GM18870 (cell line): ENCODE data around the gene KANSL1.

Source experiments
- ATAC-seq: cut with Tn5 transposase; IDR thresholded peaks from one replicate; pipeline ENCODE4 v1.9.1; 2021; ENCODE audit warnings: moderate library complexity; ENCODE audit not compliant: unreplicated experiment

The KANSL1 gene

DNA sequence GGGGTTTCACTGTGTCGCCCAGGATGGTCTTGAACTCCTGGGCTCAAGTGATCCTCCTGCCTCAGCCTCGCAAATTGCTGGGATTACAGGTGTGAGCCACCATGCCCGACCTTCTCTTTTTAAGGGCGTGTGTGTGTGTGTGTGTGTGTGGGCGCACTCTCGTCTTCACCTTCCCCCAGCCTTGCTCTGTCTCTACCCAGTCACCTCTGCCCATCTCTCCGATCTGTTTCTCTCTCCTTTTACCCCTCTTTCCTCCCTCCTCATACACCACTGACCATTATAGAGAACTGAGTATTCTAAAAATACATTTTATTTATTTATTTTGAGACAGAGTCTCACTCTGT is 190.3 kb downstream of the KANSL1 start:
- ATAC-seq = no peak

DNA sequence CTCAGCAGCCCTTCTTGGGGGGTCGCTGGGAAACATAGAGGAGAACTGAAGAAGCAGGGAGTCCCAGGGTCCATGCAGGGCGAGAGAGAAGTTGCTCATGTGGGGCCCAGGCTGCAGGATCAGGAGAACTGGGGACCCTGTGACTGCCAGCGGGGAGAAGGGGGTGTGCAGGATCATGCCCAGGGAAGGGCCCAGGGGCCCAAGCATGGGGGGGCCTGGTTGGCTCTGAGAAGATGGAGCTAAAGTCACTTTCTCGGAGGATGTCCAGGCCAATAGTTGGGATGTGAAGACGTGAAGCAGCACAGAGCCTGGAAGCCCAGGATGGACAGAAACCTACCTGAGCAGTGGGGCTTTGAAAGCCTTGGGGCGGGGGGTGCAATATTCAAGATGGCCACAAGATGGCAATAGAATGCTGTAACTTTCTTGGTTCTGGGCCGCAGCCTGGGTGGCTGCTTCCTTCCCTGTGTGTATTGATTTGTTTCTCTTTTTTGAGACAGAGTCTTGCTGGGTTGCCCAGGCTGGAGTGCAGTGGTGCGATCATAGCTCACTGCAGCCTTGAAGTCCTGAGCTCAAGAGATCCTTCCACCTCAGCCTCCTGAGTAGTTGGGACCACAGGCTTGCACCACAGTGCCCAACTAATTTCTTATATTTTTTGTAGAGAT is 190.8 kb downstream of the KANSL1 start:
- no peak for ATAC-seq

DNA sequence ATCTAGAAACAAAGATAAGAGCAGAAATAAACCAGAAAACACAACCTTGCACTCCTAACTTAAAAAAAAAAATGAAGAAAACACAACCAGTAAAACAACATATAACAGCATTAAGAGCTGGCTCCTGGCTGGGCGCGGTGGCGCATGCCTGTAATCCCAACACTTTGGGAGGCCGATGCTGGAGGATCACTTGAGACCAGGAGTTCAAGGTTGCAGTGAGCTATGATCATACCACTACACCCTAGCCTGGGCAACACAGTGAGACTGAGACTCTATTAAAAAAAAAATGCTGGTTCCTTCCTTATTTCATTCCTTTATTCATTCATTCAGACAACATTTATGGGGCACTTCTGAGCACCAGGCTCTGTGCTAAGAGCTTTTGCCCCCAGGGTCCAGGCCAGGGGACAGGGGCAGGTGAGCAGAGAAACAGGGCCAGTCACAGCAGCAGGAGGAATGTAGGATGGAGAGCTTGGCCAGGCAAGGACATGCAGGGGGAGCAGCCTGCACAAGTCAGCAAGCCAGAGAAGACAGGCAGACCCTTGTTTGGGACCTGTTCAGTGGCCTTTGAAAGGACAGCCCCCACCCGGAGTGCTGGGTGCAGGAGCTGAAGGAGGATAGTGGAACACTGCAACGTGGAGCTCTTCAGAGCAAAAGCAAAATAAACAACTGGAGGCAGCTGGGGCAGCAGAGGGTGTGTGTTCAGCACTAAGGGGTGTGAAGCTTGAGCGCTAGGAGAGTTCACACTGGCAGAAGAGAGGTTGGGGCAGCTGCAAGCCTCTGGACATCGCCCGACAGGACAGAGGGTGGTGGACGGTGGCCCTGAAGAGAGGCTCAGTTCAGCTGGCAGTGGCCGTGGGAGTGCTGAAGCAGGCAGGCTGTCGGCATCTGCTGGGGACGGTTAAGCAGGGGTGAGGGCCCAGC is 191.6 kb downstream of the KANSL1 start:
- ATAC-seq = no peak

DNA sequence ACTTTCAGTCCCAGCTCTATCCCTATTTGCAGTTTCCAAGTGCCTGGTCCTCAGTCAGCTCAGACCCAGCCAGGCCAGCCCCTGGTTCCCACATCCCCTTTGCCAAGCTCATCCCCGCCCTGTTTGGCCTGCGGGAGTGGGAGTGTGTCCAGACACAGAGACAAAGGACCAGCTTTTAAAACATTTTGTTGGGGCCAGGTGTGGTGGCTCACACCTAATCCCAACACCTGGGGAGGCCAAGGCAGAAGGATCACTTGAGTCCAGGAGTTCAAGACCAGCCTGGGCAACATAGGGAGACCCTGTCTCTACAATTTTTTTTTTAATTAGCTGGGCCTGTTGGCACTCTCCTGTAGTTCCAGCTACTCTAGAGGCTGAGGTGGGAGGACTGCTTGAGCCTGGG is 192.5 kb downstream of the KANSL1 start:
- no peak for ATAC-seq

DNA sequence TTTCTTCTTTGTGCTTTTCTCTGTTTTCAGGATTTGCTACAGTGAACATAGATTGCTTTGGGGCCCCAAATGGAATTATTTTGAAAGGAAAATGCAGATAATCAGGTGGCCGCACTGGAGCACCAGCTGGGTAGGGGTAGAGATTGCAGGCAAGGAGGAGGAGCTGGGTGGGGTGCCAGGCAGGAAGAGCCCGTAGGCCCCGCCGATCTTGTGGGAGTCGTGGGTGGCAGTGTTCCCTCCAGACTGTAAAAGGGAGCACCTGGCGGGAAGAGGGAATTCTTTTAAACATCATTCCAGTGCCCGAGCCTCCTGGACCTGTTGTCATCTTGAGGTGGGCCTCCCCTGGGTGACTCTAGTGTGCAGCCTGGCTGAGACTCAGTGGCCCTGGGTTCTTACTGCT is 192.9 kb downstream of the KANSL1 start:
- ATAC-seq = no peak

DNA sequence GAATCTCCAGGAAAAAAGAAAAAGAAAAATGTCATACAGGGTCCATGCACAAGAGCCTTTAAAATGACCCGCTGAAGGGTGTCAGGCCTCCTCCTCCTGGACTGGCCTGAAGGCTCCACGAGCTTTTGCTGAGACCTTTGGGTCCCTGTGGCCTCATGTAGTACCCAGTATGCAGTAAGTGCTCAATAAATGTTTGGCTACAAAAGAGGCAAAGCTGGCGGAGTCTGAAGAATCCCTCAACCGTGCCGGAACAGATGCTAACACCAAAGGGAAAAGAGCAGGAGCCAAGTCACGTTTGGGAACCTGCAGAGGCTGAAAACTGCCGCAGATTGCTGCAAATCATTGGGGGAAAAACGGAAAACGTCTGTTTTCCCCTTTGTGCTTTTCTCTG is 193.3 kb downstream of the KANSL1 start:
- no peak for ATAC-seq

DNA sequence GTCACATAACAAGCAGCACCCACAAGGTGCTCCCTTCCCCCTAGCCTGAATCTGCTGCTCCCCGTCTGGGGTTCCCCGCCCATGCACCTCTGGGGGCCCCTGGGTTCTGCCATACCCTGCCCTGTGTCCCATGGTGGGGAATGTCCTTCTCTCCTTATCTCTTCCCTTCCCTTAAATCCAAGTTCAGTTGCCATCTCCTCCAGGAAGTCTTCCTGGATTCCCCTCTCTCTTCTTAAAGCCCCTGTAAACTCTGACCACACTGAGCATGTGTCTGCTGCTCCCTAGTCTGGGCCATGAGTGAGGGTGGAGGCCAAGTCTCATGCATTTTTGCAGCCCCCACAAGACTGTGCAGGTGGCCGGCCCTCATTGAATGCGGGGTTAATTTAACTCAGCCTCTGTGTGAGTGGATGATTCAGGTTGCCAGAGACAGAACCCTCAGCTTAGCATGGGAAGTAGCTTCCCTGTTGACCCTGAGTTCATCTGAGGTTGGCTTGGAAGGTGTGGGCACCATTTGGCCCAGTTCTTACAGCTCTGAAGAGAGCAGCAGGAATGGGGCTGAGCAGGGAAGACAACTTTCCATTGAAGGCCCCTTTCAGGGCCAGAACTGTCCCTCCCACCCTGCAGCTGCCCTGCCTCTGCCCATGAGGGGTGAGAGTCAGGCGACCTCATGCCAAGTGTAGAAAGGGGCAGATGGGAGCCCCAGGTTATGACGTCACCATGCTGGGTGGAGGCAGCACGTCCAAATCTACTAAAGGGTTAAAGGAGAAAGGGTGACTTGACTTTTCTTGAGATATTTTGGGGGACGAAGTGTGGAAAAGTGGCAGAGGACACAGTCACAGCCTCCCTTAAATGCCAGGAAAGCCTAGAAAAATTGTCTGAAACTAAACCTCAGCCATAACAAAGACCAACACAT is 194.0 kb downstream of the KANSL1 start, which contains the start of gene STH:
STH (plus strand) TSS at position 264 of the 913 bp plus-strand sequence; CDS start at position 294, 30 bp downstream.
- no peak for ATAC-seq

DNA sequence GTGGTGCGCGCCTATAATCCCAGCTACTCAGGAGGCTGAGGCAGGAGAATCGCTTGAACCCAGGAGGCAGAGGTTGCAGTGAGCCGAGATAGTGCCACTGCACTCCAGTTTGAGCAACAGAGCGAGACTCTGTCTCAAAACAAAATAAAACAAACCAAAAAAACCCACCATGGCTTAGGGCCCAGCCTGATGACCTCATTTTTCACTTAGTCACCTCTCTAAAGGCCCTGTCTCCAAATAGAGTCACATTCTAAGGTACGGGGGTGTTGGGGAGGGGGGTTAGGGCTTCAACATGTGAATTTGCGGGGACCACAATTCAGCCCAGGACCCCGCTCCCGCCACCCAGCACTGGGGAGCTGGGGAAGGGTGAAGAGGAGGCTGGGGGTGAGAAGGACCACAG is 195.6 kb downstream of the KANSL1 start:
- no peak for ATAC-seq

DNA sequence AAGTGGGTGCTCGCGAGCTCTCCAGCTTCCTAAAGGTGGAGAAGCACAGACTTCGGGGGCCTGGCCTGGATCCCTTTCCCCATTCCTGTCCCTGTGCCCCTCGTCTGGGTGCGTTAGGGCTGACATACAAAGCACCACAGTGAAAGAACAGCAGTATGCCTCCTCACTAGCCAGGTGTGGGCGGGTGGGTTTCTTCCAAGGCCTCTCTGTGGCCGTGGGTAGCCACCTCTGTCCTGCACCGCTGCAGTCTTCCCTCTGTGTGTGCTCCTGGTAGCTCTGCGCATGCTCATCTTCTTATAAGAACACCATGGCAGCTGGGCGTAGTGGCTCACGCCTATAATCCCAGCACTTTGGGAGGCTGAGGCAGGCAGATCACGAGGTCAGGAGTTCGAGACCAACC is 196.1 kb downstream of the KANSL1 start:
- no peak for ATAC-seq

DNA sequence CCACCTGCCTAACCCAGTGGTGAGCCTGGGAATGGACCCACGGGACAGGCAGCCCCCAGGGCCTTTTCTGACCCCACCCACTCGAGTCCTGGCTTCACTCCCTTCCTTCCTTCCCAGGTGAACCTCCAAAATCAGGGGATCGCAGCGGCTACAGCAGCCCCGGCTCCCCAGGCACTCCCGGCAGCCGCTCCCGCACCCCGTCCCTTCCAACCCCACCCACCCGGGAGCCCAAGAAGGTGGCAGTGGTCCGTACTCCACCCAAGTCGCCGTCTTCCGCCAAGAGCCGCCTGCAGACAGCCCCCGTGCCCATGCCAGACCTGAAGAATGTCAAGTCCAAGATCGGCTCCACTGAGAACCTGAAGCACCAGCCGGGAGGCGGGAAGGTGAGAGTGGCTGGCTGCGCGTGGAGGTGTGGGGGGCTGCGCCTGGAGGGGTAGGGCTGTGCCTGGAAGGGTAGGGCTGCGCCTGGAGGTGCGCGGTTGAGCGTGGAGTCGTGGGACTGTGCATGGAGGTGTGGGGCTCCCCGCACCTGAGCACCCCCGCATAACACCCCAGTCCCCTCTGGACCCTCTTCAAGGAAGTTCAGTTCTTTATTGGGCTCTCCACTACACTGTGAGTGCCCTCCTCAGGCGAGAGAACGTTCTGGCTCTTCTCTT is 196.8 kb downstream of the KANSL1 start:
- no peak for ATAC-seq

DNA sequence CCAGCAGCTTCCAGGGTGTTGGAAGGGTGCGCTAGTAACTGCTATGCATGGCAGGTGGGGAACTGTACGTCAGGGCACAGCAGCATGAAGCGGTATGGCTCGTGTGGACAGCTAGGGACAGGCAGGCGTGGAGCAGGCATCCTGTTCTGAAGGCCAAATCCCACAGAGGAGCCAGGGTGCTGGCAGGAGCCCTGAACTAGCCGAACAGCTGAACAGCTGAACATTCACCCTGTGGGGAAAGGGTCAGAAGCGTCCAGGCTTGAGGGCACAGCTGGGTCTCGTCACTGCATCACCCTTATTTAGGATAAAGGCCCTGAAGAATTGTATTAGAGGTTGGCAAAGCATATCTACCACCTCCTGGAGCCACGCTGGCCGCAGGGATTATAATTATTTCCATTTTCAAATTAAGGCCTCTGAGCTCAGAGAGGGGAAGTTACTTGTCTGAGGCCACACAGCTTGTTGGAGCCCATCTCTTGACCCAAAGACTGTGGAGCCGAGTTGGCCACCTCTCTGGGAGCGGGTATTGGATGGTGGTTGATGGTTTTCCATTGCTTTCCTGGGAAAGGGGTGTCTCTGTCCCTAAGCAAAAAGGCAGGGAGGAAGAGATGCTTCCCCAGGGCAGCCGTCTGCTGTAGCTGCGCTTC is 197.5 kb downstream of the KANSL1 start:
- ATAC-seq = no peak

DNA sequence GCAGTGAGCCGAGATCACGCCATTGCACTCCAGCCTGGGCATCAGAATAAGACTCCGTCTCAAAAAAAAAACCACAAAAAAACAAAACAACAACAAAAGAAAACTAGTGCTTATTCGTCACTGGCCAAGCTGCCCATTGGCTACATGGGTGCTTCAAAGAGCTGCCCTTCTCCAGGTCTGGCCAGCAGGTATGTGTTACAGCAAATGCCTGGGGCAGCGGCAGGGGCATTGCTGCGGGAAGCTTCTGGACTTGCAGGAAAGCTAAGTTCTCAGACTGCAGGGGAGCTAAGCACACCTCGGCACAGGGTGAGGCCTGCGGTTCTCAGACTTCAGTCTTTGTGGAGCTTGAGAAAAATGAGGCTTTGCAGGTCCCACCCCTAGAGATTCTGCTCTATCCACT is 198.2 kb downstream of the KANSL1 start:
- no peak for ATAC-seq

DNA sequence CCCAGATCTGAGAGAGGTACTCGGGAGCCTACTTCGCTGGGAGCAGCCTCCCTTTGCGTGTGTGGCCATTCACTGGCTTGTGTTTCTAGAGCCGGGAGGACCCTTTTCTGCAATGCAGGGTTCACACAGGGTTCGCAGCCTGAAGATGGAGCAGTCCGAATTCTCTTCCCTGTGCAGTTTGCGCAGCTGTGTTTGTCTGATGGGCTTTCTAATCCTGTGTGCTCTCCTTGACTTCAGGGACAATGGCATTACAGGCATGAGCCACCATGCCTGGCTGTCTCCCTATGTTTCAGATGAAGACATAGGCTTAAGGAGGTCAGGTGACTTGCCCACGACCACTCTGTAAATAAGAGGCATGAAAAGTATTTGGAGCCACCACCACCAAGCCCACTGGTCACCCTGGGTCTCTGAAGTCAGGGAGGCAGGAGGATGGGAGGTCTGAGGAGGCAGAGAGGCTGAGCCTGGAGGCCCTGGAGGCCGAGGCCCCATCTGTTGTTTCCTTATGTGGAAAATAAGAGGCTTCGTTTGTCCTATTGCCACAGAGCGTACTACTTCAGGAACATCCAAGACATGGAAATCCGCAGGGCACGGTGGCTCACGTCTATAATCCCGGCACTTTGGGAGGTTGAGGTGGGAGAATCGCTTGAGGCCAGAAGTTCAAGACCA is 199.1 kb downstream of the KANSL1 start:
- ATAC-seq = no peak

DNA sequence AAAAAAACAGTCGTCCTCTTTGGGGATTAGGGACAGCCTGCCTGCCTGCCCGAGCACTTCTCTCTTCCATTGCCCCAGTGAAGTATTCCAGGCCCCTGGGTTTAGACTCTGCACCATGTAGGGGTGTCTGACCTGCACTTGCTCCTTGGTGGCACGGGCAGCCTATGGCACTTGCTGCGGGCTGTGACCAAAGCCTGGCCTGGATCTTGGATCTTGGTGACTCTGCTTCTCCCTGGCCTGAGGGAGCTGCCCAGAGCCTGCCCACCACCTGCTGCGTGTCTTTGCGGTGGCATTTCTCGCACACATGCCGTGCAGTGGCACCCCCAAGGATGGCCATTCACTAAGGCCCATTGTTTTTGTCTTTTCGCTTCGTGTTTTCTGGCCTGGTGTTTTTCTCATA is 200.3 kb downstream of the KANSL1 start:
- ATAC-seq = no peak

DNA sequence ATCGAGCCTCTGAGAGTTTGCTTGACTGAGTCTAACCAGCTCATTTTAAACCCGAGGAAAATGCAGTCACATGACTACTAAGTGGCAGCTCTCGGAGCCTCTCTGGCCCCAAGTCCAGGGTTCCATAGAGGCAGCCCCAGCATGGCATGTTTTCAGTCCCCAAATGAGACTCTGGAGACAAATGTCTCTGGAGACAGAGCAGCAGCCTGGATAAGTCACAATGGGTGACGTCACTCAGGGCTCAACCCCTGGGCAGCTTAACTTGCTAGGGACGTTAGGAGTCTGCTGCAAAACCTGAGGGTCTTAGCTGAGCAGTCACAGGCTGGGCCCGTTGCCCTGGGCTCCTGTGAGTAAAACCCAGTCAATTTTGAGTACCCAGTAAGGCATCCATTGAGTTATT is 201.1 kb downstream of the KANSL1 start:
- no peak for ATAC-seq

DNA sequence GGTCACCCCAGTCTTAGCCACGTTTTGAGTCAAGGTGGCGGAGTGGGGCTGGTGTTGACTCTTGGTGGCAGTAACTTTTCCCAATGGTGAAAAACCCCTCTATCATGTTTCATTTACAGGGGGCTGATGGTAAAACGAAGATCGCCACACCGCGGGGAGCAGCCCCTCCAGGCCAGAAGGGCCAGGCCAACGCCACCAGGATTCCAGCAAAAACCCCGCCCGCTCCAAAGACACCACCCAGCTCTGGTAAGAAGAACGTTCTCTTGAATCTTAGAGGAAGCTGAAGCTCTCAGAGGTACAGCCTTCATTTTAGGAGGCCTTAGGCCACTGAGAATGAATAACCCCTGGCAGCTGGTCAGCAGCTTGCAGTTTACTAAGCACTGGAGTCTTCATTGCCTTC is 201.9 kb downstream of the KANSL1 start:
- no peak for ATAC-seq

DNA sequence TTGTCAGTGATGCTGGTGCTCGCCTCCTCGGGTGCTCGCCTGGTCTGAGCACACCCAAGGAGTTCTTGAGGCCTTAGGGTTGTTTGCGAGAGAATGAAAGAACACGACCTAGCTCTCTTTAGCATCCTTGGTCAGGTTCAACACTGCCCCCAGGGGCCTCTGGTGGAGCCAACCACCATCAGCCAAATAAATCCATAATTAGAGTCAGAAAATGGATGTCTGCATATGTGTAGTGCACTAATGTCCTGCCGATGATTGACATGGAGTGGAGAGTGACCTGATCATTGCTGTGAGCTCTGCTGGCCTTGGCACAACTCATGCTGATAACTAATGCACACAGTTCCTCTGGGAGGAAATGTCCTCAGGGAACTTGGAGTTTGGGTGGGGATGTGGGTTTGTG is 202.3 kb downstream of the KANSL1 start:
- ATAC-seq = no peak

DNA sequence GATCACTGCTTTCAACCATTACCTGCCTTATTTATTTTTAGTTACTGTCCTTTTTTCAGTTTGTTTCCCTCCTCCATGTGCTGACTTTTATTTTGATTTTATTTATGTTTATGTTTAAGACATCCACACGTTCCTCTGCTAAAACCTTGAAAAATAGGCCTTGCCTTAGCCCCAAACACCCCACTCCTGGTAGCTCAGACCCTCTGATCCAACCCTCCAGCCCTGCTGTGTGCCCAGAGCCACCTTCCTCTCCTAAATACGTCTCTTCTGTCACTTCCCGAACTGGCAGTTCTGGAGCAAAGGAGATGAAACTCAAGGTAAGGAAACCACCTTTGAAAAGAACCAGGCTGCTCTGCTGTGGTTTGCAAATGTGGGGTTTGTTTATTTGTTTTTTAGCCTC is 203.5 kb downstream of the KANSL1 start:
- ATAC-seq = no peak

DNA sequence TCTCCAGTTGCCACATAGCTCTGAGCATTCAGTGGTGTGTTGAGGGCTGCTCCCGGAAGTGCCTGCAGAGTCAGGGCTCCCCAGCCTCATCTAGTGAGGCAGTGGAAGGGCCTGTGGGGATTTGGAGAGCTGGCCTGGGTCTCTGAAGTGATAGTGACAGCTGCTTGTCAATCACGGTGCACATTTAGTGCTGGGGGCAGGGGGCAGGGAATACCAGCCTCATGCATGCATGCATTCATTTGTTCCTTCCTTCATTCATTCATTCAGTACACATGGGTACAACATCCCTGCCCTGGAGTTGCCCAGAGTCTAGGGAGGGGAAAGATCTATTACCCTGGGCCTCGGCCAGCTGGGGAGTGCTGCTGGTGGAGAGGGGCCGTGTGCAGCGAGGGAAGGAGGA is 205.5 kb downstream of the KANSL1 start:
- no peak for ATAC-seq

DNA sequence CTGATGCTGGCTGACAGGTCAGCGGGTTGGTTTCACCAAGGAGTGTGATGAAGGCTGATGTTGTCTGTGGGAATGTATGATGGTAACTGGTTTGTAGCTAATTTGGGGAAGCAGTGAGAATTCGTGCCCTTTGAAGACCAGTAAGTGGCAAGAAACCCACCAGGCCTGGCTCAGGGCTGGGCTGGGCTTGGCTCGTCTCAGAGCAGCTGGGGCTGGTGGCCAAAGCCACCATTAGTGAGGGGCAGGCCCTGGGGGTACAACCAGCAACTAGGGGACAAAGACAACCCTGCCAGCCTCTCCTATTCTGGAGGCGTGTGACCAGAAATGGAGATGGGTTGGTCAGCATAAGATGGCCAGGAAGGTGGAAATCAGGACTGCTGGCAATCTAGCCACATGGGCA is 207.2 kb downstream of the KANSL1 start:
- no peak for ATAC-seq
